HuH-7.5 (cell line): ENCODE data around the gene SLC17A9.

Source experiments
- DNase-seq: peaks from one replicate; pipeline ENCODE4 v3.0.0; 2011; ENCODE audit warnings: low spot score

The SLC17A9 gene

GRCh38 chr20:62982124-62983075, 29.9 kb downstream of the SLC17A9 start:
- DNase-seq = no peak

- DNase-seq = no peak
These were observed 30.7 kb downstream of the SLC17A9 start for GRCh38 chr20:62983210-62983609.

GRCh38 chr20:62984666-62985443, 32.3 kb downstream of the SLC17A9 start:
- no peak for DNase-seq

GRCh38 chr20:62985444-62985778, 32.9 kb downstream of the SLC17A9 start:
- DNase-seq = no peak

- no peak for DNase-seq
These were observed 33.8 kb downstream of the SLC17A9 start for GRCh38 chr20:62986257-62986800.

- no peak for DNase-seq
These were observed 34.6 kb downstream of the SLC17A9 start for GRCh38 chr20:62987114-62987513.

- no peak for DNase-seq
These were observed 36.7 kb downstream of the SLC17A9 start for GRCh38 chr20:62989201-62989601.

- DNase-seq = no peak
These were observed 37.9 kb downstream of the SLC17A9 start for GRCh38 chr20:62990306-62990825.

- DNase-seq = no peak
These were observed 38.8 kb downstream of the SLC17A9 start for GRCh38 chr20:62991196-62991807.

GRCh38 chr20:62991863-62992262, 39.4 kb downstream of the SLC17A9 start:
- no peak for DNase-seq

GRCh38 chr20:62993856-62994494, 41.5 kb downstream of the SLC17A9 start:
- DNase-seq = no peak

GRCh38 chr20:62994869-62995281, 42.4 kb downstream of the SLC17A9 start:
- no peak for DNase-seq

- DNase-seq = no peak
These were observed 43.0 kb downstream of the SLC17A9 start for GRCh38 chr20:62995481-62995880.

- DNase-seq = no peak
These were observed 43.5 kb downstream of the SLC17A9 start for GRCh38 chr20:62995898-62996595.

- no peak for DNase-seq
These were observed 44.1 kb downstream of the SLC17A9 start for GRCh38 chr20:62996596-62996982.

- no peak for DNase-seq
These were observed 45.0 kb downstream of the SLC17A9 start for GRCh38 chr20:62997417-62998035.

GRCh38 chr20:62998449-62998848, 45.9 kb downstream of the SLC17A9 start:
- DNase-seq = no peak

GRCh38 chr20:62999580-62999979, 47.1 kb downstream of the SLC17A9 start:
- no peak for DNase-seq

- no peak for DNase-seq
These were observed 47.5 kb downstream of the SLC17A9 start for GRCh38 chr20:63000036-63000435.

- DNase-seq = no peak
These were observed 48.4 kb downstream of the SLC17A9 start for GRCh38 chr20:63000958-63001357.

- DNase-seq = no peak
These were observed 50.0 kb downstream of the SLC17A9 start for GRCh38 chr20:63002511-63002910.
